Gastrocnemius medialis (tissue), 4 donors: ENCODE data around the gene MBD3L2.
"Not testable (repeated sequence)": the region's sequence is repeated elsewhere in the genome, so short reads cannot be mapped to it uniquely, and the experiment has no call there.

ENCODE experiments used
- POLR2A ChIP-seq, 2 donors: fragments of 450-650 bp; IDR thresholded peaks; one replicate each; pipeline ENCODE4 v1.6.1; 2017; ENCODE audit warnings: antibody characterized with exemption in 2 of 2, mild to moderate bottlenecking in 2 of 2, moderate library complexity in 2 of 2
- TF ChIP-seq, protein P1 (sequence below), 5 experiments: fragments of 450-650 bp in 3 of 5; fragments of 200-600 bp in 2 of 5; sonication (generic) in 2 of 5; IDR thresholded peaks in 4 of 5; conservative IDR thresholded peaks in 1 of 5; 1 replicate in 4 of 5; 2 replicates in 1 of 5; pipeline ENCODE4 v1.5.1; 2016 to 2019; ENCODE audit warnings: antibody characterized with exemption in 5 of 5, mild to moderate bottlenecking in 3 of 5, moderate library complexity in 3 of 5

- TF ChIP-seq, protein P1, sequence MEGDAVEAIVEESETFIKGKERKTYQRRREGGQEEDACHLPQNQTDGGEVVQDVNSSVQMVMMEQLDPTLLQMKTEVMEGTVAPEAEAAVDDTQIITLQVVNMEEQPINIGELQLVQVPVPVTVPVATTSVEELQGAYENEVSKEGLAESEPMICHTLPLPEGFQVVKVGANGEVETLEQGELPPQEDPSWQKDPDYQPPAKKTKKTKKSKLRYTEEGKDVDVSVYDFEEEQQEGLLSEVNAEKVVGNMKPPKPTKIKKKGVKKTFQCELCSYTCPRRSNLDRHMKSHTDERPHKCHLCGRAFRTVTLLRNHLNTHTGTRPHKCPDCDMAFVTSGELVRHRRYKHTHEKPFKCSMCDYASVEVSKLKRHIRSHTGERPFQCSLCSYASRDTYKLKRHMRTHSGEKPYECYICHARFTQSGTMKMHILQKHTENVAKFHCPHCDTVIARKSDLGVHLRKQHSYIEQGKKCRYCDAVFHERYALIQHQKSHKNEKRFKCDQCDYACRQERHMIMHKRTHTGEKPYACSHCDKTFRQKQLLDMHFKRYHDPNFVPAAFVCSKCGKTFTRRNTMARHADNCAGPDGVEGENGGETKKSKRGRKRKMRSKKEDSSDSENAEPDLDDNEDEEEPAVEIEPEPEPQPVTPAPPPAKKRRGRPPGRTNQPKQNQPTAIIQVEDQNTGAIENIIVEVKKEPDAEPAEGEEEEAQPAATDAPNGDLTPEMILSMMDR (IDR thresholded peaks at IDR 0.05 in 4 of 5, conservative IDR thresholded peaks at IDR 0.05 in 1 of 5) = not testable (repeated sequence)
- not testable (repeated sequence) for TF ChIP-seq POLR2A (IDR thresholded peaks at IDR 0.05)
These were observed 10.9 kb downstream of the MBD3L2 start for GRCh38 chr19:7059977-7060376.
